ENCODE measurements around the gene HIVEP2.

Gene HIVEP2

DNA sequence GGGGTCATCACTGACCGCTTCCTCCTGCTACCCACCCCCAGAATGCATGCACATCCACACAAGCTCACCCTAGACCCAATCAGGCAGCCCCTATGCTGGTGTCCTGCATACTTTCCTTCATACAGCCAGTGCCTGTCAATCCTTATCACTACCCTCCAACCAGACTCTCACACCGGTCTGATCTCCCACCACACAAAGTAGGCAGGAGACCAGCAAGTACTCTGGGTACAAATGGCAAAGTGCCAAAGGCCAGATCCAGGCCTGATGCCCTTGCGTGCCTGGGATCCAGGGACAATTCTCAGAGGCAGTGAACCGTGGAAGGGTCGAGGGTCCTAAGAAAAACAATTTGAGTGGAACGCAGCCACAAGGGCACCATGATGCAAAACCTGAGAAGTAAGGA, 114.2 kb downstream of the HIVEP2 start:
- peaks cover 17% of the 10 kb centered on the region for H3K4me1 ChIP-seq (ENCODE audit: insufficient read depth, low read length)
- H3K9ac ChIP-seq (ENCODE audit: low read length) = no peak overlapping the region
- H3K27me3 ChIP-seq (ENCODE audit: control insufficient read depth in 1 of 2, insufficient read depth in 2 of 2, low read length in 2 of 2) = no peaks in the 10 kb centered on the region
- H3K9me3 ChIP-seq (ENCODE audit: low read length) = no peaks in the 10 kb centered on the region
- no peak overlapping the region for H3K27ac ChIP-seq (ENCODE audit: low read depth, low read length)
- peaks cover 3% of the 10 kb centered on the region for H3K36me3 ChIP-seq (ENCODE audit: insufficient read depth, low read length)
- no peak overlapping the region for H3K4me3 ChIP-seq (ENCODE audit: low read depth in 1 of 2, low read length in 2 of 2)

DNA sequence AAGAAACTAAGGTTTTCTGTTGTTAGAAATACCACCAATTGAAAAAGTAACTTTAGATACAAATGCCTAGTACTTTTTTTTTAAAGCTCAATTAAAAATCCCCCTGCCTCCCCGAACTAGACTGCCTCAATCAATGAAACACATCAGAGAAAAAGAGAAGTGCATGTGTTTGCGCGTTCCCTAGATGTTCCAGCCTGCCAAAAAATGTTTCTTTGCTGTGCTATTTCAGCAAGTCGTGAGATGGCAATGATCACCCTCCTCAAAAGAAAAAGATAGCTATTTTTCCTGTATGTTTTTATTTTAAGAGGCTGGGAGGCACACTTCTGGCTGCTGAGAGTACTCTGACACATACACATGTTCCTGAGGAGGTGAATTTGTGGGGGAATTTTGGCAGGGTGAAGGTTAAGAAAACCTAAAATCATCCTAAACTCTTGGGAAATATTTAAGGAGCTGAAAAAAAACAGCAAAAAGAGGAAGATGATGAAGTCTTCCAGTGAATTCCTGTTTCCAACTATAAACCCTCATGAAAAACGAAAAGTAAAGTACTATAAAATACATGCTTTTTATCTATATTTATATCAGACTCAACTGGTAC, 114.8 kb downstream of the HIVEP2 start:
- H3K9me3 ChIP-seq (ENCODE audit: low read length) = no peaks in the 10 kb centered on the region
- H3K27ac ChIP-seq (ENCODE audit: low read depth, low read length) = no peak overlapping the region
- peaks cover 17% of the 10 kb centered on the region for H3K4me1 ChIP-seq (ENCODE audit: insufficient read depth, low read length)
- H3K4me3 ChIP-seq (ENCODE audit: low read depth in 1 of 2, low read length in 2 of 2) = no peak overlapping the region
- H3K9ac ChIP-seq (ENCODE audit: low read length) = no peak overlapping the region
- peaks cover 3% of the 10 kb centered on the region for H3K36me3 ChIP-seq (ENCODE audit: insufficient read depth, low read length)
- no peaks in the 10 kb centered on the region for H3K27me3 ChIP-seq (ENCODE audit: control insufficient read depth in 1 of 2, insufficient read depth in 2 of 2, low read length in 2 of 2)

DNA sequence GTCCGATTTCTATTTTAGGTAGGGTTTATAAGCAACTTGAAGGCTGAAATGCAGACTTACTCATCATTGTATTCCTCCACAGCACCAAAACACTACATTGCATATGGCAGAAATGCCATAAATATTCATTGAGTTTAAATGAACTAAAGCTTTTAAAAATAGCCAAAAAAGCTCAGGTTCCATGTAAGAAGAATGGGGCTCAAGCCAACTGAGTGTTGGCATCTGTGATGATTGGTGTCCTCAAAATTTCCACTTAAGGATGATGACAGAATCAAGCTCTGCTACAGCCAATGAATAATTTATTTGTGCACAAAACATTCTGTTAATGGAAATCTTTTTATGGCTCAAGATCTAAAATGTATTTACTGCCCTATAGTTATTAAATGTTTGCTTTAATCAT, 115.4 kb downstream of the HIVEP2 start:
- Histone ChIP-seq H3K9me3 (ENCODE audit: low read length) (no peaks in the 10 kb centered on the region), H3K4me1 (ENCODE audit: insufficient read depth, low read length) (peaks cover 17% of the 10 kb centered on the region), H3K27me3 (ENCODE audit: control insufficient read depth in 1 of 2, insufficient read depth in 2 of 2, low read length in 2 of 2) (no peaks in the 10 kb centered on the region), H3K27ac (ENCODE audit: low read depth, low read length) (no peak overlapping the region), H3K36me3 (ENCODE audit: insufficient read depth, low read length) (no peaks in the 10 kb centered on the region), H3K4me3 (ENCODE audit: low read depth in 1 of 2, low read length in 2 of 2) (no peak overlapping the region), H3K9ac (ENCODE audit: low read length) (no peak overlapping the region)

DNA sequence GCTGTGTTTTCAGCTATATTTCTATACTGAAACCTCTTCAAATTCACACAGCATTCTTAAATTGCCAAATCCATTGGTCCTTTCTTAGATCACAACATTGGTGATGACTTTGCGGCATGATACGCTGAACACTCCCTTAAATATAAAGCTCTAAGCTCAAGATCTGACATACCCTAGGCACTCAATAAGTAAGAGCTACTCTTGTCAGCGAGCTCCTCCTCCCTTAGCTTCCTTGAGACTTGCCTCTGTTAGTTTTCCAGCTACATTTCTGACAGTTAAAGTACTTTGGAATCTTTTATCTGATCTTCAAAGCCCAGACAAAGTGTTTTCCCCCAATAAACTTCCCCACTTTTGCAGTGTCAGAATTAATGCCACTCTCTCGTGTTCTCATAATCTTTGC, 117.0 kb downstream of the HIVEP2 start:
- no peak overlapping the region for H3K9ac ChIP-seq (ENCODE audit: low read length)
- H3K4me3 ChIP-seq (ENCODE audit: low read depth in 1 of 2, low read length in 2 of 2) = no peak overlapping the region
- peaks cover 17% of the 10 kb centered on the region for H3K4me1 ChIP-seq (ENCODE audit: insufficient read depth, low read length)
- no peaks in the 10 kb centered on the region for H3K36me3 ChIP-seq (ENCODE audit: insufficient read depth, low read length)
- H3K27me3 ChIP-seq (ENCODE audit: control insufficient read depth in 1 of 2, insufficient read depth in 2 of 2, low read length in 2 of 2) = no peaks in the 10 kb centered on the region
- H3K27ac ChIP-seq (ENCODE audit: low read depth, low read length) = no peak overlapping the region
- H3K9me3 ChIP-seq (ENCODE audit: low read length) = no peaks in the 10 kb centered on the region

DNA sequence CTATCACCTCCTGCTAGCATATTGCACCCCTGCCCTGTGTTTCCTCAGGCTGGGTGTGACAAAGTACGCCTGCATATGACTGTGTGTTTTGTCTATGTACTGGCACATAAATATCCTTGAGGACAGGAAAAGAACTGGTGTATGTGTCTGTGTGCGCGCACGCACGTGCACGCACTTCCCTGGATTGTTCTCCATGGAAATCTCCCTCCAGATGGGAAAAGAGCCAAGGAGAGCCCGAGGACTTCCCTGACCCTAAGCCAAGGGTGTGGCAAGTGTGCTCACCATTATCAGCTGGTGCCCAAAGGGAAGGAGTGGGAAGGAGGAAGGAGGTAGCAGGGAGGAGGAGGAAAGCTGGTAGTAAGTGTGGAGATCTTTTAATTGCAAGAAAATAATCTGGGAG, 117.6 kb downstream of the HIVEP2 start:
- no peaks in the 10 kb centered on the region for H3K9me3 ChIP-seq (ENCODE audit: low read length)
- no peaks in the 10 kb centered on the region for H3K36me3 ChIP-seq (ENCODE audit: insufficient read depth, low read length)
- no peak overlapping the region for H3K9ac ChIP-seq (ENCODE audit: low read length)
- H3K4me1 ChIP-seq (ENCODE audit: insufficient read depth, low read length) = peaks cover 17% of the 10 kb centered on the region
- no peak overlapping the region for H3K27ac ChIP-seq (ENCODE audit: low read depth, low read length)
- no peaks in the 10 kb centered on the region for H3K27me3 ChIP-seq (ENCODE audit: control insufficient read depth in 1 of 2, insufficient read depth in 2 of 2, low read length in 2 of 2)
- no peak overlapping the region for H3K4me3 ChIP-seq (ENCODE audit: low read depth in 1 of 2, low read length in 2 of 2)

DNA sequence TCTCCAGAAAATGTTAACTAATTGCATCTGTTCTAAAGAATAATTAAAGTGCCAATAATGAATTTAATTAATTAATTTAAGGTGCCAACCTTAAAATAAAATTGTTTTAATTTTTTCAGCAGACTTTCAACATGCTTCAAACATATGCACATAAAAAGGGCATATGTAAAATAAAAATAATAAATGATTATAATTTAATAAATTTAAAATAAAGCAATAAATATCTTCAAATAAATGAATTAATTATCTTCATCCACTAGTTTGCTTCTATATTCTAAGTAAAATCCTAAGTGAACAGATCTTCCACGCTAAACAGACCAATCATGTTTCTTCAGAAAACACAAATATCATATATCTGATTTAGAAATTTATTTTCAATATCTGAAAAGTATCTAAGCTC, 119.2 kb downstream of the HIVEP2 start:
- Histone ChIP-seq H3K4me3 (ENCODE audit: low read depth in 1 of 2, low read length in 2 of 2) (no peak overlapping the region), H3K9me3 (ENCODE audit: low read length) (no peaks in the 10 kb centered on the region), H3K4me1 (ENCODE audit: insufficient read depth, low read length) (peaks cover 30% of the 10 kb centered on the region), H3K36me3 (ENCODE audit: insufficient read depth, low read length) (no peaks in the 10 kb centered on the region), H3K9ac (ENCODE audit: low read length) (no peak overlapping the region), H3K27me3 (ENCODE audit: control insufficient read depth in 1 of 2, insufficient read depth in 2 of 2, low read length in 2 of 2) (no peaks in the 10 kb centered on the region), H3K27ac (ENCODE audit: low read depth, low read length) (no peak overlapping the region)

DNA sequence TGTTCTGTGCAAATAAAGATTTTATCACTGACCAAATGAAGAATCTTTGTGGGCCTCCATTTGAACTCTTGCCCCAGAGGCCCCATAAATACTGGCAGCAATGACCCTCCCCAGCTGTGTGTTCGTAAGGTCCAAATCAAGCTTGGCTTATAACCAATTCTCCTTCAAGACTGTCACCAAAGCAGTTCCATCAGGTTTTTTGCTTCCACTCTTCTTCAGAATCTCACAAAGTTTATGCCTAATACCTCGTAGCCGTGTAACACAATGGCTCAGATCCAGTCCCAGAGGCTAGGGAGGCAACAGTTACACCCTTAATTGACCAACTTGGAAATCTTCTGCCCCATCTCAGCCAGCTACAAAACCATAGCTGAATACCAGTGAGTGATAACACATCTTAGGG, 120.5 kb downstream of the HIVEP2 start:
- Histone ChIP-seq H3K4me3 (ENCODE audit: low read depth in 1 of 2, low read length in 2 of 2) (no peak overlapping the region), H3K27me3 (ENCODE audit: control insufficient read depth in 1 of 2, insufficient read depth in 2 of 2, low read length in 2 of 2) (no peaks in the 10 kb centered on the region), H3K9me3 (ENCODE audit: low read length) (no peaks in the 10 kb centered on the region), H3K9ac (ENCODE audit: low read length) (no peak overlapping the region), H3K4me1 (ENCODE audit: insufficient read depth, low read length) (peaks cover 39% of the 10 kb centered on the region), H3K36me3 (ENCODE audit: insufficient read depth, low read length) (no peaks in the 10 kb centered on the region), H3K27ac (ENCODE audit: low read depth, low read length) (no peak overlapping the region)

DNA sequence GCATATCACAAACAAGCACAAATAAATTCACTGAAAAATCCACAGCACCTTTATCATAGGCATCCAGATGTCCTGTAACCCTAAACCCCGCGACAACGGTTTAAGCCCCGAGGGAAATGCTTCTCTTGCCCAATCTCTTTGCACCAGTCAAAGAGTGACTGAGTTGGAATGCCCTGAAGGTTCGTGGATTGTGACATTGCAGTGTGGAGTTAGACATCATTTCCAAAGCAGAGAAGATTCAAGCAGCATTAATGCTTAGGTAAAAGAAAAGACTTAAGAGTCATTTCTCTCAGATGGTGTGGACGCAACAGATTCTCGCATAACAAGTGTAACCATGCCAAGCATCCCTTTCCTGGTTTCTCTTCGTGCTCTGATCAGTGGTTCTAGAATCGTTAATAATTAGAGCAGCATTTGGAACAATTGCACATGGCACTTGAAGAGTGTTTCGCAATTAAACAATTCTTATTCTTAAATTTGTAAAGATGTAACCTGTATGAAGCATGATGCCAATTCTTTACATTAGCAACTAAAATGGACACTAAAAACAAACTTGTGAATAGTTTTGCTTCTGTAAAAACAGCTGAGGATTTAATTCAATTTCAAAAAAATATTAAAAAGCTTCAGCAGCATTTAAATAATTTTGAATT, 121.6 kb downstream of the HIVEP2 start:
- no peaks in the 10 kb centered on the region for H3K9me3 ChIP-seq (ENCODE audit: low read length)
- no peak overlapping the region for H3K27ac ChIP-seq (ENCODE audit: low read depth, low read length)
- H3K4me1 ChIP-seq (ENCODE audit: insufficient read depth, low read length) = peaks cover 39% of the 10 kb centered on the region
- H3K4me3 ChIP-seq (ENCODE audit: low read depth in 1 of 2, low read length in 2 of 2) = no peak overlapping the region
- no peaks in the 10 kb centered on the region for H3K36me3 ChIP-seq (ENCODE audit: insufficient read depth, low read length)
- H3K9ac ChIP-seq (ENCODE audit: low read length) = no peak overlapping the region
- no peaks in the 10 kb centered on the region for H3K27me3 ChIP-seq (ENCODE audit: control insufficient read depth in 1 of 2, insufficient read depth in 2 of 2, low read length in 2 of 2)

DNA sequence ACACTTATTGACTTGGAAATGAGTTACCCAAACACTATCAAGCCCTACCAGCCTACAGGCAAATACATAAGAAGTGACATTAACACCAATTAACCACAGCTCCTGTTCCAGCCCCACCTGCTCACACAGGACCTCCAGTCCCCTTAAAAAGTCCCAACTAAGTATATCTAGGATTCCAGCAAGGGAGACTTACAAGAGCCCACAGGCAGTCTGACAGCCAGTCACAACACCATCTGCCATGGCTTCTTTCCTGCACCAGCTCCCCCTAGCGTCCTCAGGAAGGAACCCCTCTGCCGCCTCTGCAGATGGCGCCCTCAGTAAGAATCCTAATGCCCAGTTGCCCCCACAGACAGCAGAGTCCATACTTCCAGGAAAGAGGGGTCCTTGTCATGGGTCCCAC, 122.1 kb downstream of the HIVEP2 start:
- Histone ChIP-seq H3K9me3 (ENCODE audit: low read length) (no peaks in the 10 kb centered on the region), H3K4me3 (ENCODE audit: low read depth in 1 of 2, low read length in 2 of 2) (no peak overlapping the region), H3K27ac (ENCODE audit: low read depth, low read length) (no peak overlapping the region), H3K9ac (ENCODE audit: low read length) (no peak overlapping the region), H3K4me1 (ENCODE audit: insufficient read depth, low read length) (peaks cover 34% of the 10 kb centered on the region), H3K27me3 (ENCODE audit: control insufficient read depth in 1 of 2, insufficient read depth in 2 of 2, low read length in 2 of 2) (no peaks in the 10 kb centered on the region), H3K36me3 (ENCODE audit: insufficient read depth, low read length) (no peaks in the 10 kb centered on the region)

DNA sequence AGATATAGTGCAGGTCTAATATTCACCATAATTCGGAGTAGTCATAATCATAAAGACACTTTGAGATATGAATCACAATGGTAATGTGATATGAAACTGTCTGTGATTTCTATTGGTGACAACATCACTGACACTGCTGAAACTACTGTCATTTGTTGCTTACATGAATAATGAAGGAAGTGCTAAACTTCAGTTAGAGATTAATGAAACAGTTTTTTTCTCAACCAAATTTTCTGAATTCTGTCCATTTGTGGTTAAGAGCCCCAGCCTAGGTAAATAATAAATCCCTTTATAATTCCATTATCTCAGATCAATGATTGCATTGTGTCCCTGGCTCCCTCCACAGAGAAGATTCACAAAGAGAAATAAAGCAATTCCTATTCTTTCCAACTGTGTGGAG, 122.6 kb downstream of the HIVEP2 start:
- Histone ChIP-seq H3K27ac (ENCODE audit: low read depth, low read length) (no peak overlapping the region), H3K9ac (ENCODE audit: low read length) (no peak overlapping the region), H3K36me3 (ENCODE audit: insufficient read depth, low read length) (no peaks in the 10 kb centered on the region), H3K27me3 (ENCODE audit: control insufficient read depth in 1 of 2, insufficient read depth in 2 of 2, low read length in 2 of 2) (no peaks in the 10 kb centered on the region), H3K4me1 (ENCODE audit: insufficient read depth, low read length) (peaks cover 29% of the 10 kb centered on the region), H3K4me3 (ENCODE audit: low read depth in 1 of 2, low read length in 2 of 2) (no peak overlapping the region), H3K9me3 (ENCODE audit: low read length) (no peaks in the 10 kb centered on the region)

DNA sequence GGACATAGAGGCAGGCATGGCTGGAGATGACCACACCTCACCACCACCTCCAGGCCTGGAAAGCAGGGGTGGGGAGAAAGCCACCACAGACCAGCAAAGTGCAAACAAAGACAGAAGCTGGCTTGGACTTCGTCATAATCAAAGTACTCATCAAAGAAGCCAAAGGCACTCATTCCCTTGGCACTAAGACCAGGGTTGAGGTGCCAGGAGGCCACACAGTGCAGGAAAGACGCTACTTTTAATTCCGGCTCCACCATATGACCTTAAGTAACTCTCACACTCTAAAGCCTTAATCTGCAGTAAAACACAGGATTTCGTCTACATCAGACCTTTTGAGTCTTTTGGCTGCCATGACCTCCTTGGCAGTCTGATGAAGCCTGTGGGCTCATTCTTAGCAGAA, 123.1 kb downstream of the HIVEP2 start:
- Histone ChIP-seq H3K36me3 (ENCODE audit: insufficient read depth, low read length) (no peaks in the 10 kb centered on the region), H3K9me3 (ENCODE audit: low read length) (no peaks in the 10 kb centered on the region), H3K4me1 (ENCODE audit: insufficient read depth, low read length) (peaks cover 26% of the 10 kb centered on the region), H3K27ac (ENCODE audit: low read depth, low read length) (no peak overlapping the region), H3K4me3 (ENCODE audit: low read depth in 1 of 2, low read length in 2 of 2) (no peak overlapping the region), H3K9ac (ENCODE audit: low read length) (no peak overlapping the region), H3K27me3 (ENCODE audit: control insufficient read depth in 1 of 2, insufficient read depth in 2 of 2, low read length in 2 of 2) (no peaks in the 10 kb centered on the region)

DNA sequence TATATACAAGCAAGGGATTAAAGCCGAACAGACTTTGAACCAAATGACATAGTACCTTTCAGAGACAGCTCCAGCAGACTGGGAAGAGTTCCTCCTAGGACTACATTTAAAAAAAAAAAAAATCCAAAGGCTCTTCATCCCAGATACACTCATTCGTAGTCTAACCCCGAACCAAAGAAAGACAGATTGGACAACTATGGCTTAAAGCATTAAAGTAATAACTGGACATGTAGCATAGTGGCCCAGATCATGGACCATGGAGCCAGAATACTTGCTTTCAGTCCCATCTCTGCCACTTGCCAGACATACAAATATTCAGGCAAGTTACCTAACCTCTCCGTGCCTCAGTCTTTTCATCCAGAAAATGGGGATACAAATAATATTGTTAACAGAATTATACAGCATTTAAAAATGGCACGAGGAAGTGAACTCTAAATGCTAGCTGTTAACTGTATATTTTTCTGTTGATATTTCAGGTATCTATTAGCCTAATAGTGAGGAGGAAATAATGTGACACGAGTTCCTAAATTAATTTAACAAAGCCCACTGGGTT, 123.7 kb downstream of the HIVEP2 start:
- no peaks in the 10 kb centered on the region for H3K9me3 ChIP-seq (ENCODE audit: low read length)
- H3K4me1 ChIP-seq (ENCODE audit: insufficient read depth, low read length) = peaks cover 22% of the 10 kb centered on the region
- H3K27ac ChIP-seq (ENCODE audit: low read depth, low read length) = no peak overlapping the region
- H3K27me3 ChIP-seq (ENCODE audit: control insufficient read depth in 1 of 2, insufficient read depth in 2 of 2, low read length in 2 of 2) = no peaks in the 10 kb centered on the region
- H3K9ac ChIP-seq (ENCODE audit: low read length) = no peak overlapping the region
- no peak overlapping the region for H3K4me3 ChIP-seq (ENCODE audit: low read depth in 1 of 2, low read length in 2 of 2)
- no peaks in the 10 kb centered on the region for H3K36me3 ChIP-seq (ENCODE audit: insufficient read depth, low read length)

Measured in muscle layer of colon (tissue), 2 donors.